ENCODE data around the gene SPNS1.
"Not testable (repeated sequence)": the region's sequence is repeated elsewhere in the genome, so short reads cannot be mapped to it uniquely, and the experiment has no call there.

SPNS1 gene

DNA sequence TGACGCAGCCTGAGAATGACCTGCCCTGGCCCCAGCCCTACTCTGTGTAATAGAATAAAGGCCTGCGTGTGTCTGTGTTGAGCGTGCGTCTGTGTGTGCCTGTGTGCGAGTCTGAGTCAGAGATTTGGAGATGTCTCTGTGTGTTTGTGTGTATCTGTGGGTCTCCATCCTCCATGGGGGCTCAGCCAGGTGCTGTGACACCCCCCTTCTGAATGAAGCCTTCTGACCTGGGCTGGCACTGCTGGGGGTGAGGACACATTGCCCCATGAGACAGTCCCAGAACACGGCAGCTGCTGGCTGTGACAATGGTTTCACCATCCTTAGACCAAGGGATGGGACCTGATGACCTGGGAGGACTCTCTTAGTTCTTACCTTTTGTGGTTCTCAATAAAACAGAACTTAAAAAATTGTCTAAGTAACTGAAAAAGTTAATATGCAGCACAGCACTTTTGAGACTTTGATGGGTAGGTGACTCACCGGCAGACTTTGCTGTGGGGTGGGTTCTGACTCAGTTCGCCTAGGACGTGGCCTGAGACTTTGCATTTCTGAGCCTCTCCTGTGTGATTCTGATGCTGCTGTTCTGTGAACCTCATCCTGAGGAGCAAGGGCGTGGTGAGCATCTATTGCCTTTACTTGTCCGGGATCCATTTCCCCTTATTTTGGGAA is 15.9 kb downstream of the SPNS1 start:
- peak; percentile 71 to 75 for DNase-seq

DNA sequence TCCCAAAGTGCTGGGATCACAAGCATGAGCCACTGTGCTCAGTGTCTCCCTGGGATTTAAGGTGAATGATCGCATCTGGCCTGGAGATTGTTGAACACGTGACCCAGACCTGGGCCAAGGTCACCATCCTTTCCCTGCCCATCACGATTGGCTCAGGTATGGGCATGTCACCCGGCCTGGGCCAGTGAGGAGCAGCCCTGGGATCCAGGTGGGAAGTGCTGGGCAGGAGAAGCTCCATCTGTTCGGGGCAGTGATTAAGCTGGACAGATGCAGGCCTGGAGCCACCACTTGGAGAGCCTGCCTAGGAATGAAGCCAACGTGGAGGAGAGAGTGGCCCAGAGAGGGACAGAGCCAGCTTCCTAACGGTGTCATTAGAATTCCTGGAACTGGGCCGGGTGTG is 17.1 kb downstream of the SPNS1 start:
- no peak for DNase-seq

DNA sequence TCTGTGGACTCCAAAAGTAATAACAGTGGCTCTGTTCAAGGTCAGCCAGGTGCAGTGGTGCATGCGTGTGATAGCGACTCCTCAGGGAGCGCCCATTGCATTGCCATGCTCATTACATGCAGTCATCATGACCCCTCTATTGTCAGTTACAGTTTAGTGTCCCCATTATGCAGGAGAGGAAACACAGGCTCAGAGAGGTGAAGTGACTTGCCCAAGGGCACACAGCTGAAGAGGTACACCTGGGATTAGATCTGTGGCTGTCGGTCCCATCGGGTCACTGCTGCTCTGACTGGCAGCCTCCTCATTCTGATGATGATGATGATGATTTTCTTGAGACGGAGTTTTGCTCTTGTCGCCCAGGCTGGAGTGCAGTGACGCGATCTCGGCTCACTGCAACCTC is 17.9 kb downstream of the SPNS1 start:
- DNase-seq, result no peak

DNA sequence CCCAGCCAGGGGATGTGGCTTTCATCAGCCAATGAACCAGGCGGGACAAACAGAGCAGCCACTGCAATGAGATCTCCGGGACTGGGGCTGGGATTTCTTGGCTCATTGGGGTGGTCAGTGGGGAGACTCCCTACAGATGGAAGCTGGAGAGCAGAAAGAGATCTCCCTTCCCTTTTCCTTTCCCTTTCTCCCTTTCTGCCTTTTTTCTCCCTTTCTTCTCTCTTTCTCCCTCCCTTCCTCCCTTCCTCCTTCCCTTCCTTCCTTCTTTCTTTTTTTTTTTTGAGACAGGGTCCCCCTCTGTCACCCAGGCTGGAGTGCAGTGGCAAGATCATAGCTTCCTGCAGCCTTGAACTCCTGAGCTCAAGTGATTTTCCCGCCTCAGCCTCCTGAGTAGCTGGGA is 24.3 kb downstream of the SPNS1 start:
- DNase-seq, result no peak

DNA sequence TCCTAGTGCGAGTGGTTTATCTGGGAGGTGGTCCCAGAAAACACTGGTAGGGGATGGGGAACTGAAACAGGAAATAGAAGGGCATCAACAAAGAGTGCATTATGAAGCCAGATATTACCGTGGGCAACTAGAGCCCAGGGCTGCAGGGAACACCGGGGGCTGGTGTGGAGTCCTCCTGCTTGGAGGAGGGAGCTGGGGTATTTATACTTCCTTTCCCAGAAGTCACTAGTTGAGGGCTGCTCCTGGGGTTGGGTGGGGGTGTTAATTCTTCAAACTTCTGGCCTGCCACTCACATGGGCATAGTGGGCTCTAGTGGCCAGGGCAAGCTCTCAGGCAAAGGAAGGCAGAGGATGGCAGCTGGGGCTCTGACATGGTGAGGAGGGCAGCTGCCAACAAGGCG is 25.0 kb downstream of the SPNS1 start:
- no peak for DNase-seq

DNA sequence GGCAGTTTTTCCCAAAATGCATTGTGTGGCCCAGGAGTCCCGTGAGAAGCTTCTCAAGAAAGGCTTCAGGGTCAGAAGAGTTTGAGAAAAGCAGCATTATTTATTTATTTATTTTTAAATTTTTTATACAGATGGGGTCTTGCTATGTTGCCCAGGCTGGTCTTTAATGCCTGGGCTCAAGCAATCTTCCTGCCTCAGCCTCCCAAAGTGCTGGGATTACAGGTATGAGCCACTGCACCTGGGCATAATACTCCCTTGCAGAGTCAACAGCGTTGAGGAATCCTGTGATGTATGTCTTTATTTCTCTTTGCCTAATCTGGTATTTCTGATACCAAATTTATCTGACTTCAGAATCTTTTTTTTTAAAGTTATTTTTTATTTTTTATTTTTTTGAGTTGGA is 25.4 kb downstream of the SPNS1 start:
- DNase-seq, result no peak

DNA sequence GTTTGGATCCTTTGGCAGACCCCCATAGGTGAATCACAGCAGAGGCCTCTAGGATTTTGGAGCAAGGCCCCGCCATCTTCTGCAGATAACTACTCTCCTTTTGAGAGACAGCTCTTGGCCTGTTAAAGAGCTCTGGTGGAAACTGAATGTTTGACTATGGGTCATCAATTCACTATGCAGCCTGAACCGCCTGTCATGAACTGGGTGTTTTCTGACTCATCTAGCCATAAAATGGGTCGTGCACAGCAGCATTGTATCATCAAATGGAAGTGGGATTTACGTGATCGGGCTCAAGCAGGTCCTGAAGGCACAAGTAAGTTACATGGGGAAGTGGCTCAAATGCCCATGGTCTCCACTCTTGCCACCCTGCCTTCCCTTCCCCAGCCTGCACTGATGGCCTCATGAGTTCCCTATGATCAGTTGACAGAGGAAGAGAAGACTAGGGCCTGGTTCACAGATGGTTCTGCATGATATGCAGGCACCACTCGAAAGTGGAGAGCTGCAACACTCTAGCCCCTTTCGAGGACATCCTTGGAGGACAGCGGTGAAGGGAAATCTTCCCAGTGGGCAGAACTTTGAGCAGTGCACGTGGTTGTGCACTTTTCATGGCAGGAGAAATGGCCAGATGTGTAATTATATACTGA is 30.0 kb downstream of the SPNS1 start:
- DNase-seq, result not testable (repeated sequence)

DNA sequence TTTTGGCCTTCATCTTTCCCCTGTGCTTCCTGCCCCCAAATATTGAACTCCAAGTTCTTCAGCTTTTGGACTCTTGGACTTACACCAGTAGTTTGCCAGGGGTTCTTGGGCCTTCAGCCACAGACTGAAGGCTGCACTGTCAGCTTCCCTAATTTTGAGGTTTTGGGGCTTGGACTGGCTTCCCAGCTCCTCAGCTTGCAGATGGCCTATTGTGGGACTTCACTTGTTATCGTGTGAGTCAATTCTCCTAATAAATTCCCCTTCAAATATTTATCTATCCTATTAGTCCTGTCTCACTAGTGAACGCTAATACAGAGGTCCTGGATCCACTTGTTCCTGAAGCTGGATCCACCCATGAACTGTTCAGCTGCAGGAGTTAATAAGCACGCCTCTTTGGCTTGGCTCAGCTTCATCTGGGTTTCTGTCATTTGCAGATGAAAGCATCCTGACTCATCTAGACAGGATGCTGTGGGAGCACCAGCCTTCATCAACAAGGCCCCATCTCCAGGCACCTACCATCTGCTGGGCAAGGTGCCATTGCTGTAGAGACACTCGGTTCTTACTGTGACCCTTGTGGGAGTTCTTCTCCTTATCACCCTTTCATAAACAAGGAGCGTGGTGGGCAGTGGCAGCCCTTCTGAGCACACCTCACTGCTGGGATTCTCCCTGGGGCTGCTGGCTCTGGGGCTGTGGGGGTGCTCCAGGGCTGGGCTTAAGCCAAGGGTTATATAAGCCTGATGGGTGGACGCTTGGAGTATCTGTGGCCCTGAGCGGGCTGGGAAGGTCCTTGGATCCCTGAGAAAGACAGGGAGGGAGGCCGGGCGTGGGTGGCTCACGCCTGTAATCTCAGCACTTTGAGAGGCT is 33.4 kb downstream of the SPNS1 start:
- DNase-seq, result peak; percentile 72 to 78

DNA sequence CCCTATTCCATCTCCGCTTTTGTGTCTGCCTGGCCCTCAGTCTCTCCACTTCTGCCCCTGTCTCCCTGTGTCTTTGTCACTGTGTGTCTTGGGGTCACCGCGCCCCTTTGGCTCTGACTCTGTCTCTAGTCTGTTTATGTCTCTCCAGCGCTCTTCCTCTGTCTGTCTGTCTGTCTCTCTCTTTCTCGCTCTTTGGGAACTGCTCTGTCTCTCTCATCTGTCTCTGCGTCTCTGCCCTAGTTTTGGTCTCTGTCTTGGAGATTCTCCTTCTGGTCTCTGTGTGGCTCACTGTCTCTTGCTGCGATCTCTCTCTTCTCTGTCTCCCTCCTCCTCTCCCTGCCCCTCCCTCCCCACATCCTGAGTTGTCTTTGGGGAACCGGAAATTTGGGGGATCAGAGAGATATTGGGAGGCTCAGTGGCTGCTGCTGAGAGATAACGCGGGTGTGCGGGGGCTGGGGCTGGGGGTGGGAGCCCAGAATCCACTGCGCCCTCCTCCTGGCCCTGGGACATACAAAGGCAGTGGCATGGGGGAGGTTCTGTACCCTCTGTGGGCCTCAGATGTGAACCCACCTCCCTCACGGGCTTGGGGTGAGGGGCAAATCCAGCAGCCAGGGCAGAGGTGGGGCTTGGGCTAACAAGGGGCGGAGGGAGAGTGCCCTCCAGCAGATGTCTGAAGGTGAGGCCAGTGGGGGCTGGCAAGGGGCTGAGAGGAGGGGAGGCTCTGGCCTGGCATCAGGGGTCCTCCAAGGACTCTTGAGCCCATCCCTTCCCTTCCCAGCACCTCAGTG is 34.7 kb downstream of the SPNS1 start:
- DNase-seq, result peak; percentile 43 to 55

DNA sequence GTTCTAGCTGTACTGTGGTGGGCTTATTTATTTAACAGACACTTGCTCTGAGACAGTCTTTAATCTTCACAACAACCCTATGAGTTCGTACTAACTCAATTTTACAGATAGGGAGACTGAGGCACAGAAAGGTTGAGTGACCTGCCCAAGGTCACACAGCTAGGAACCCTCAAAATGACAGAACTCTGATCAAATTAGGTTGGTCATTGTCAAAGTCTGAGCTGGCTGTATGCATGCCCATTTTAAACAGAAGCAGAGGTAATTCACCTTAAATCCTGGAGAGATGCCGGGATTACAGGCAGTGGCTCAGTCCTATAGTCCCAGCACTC is 35.2 kb downstream of the SPNS1 start:
- no peak for DNase-seq

DNA sequence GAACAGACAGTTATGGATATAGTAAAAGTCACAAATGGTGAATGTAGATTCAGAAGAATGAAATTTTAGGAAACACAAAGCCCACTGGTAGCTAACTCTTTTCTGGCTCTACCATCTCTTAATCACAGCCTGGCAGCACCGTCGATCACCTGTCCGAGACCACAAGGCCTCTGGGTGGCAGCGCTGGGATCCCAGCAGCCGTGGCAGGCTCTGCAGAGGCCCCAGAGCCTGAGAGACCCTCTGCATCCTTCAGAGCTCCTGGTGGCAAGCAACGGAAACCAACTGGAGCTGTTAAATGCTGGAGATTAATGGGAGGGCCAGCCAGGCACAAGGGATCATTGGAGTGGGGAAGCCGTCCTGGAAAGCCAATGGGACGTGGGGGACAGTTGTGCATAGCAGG is 36.5 kb downstream of the SPNS1 start:
- DNase-seq, result no peak

DNA sequence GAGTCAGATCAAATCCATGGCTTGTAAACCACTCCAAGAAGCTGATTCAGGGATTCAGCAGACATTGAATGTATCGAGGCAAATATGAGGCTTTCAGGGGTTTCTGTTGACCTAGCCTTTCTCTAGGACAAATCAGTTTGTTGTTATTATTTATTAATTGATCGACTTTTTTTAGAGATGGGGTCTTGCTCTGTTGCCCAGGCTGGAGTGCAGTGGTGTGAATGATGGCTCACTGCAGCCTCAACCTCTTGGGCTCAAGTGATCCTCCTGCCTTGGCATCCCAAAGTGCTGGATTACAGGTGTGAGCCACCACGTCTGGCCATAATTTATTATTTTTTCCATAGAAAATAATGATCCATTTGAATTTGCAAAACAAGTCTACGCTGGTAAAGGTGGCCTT is 37.3 kb downstream of the SPNS1 start:
- no peak for DNase-seq

DNA sequence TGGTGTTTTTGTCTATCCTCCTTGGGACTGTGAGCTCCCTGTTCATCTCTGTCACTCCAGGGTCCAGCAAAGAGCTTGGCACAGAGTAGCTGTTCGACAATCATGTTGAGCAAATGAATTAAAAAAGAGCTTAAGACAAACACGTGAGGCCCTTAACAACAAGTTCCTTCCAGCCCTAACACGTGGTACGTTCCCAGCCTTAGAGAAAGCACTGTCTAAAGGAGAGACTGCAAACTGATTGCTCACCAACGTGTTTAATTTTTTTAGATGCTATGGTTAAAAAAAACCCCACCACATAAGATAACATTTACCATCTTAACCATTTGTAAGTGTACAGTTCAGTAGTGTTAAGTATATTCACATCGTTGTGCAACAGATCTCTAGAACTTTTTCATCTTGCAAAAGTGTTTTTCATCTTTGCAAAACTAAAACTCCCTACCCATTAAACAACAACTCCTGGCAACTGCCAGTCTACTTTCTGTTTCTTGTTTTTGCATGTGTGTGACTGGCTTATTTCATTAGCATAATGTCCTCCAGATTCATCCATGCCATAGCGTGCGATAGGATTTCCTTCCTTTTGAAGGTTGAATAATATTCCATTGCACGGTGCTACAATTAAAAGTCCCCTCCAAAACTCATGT is 38.5 kb downstream of the SPNS1 start:
- peak in 1 of 2 donors; percentile 26 for DNase-seq

DNA sequence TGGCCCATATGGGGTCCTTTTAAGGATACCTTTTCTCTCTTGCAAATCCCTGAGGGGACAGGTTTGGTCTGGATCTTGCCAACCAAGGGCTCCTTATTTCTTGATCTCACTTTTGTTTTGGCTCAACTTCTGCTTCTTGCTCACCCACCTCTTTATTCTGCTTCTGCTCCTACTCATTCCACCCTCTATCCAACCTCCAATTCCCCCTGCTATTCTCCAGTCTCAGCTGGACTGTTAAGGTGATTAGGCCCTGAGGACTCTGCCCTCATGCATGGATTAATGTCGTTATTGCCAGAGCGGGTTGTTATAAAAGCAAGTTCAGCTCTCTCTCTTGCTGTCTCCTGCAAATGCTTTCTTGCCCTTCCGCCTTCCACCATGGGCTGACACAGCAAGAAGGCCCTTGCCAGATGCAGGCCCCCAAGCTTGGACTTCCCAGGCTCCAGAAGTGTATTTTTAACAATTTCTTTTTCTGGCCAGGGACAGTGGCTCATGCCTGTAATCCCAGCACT is 40.0 kb downstream of the SPNS1 start:
- no peak for DNase-seq

DNA sequence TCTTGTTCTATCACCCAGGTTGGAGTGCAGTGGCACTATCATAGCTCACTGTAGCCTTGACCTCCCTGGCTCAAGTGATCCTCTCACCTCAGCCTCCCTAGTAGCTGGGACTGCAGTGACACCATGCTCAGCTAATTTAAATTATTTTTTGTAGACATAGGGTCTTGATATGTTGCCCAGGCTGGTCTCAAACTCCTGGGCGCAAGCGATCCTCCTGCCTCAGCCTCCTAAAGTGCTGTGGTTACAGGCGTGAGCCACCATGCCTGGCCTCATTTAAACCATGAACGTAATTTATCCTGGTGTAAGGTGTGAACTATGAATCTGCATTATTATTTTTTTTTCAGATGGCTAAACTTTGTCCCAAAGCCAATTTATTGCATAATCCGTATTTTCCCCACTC is 47.6 kb downstream of the SPNS1 start:
- DNase-seq, result no peak

DNA sequence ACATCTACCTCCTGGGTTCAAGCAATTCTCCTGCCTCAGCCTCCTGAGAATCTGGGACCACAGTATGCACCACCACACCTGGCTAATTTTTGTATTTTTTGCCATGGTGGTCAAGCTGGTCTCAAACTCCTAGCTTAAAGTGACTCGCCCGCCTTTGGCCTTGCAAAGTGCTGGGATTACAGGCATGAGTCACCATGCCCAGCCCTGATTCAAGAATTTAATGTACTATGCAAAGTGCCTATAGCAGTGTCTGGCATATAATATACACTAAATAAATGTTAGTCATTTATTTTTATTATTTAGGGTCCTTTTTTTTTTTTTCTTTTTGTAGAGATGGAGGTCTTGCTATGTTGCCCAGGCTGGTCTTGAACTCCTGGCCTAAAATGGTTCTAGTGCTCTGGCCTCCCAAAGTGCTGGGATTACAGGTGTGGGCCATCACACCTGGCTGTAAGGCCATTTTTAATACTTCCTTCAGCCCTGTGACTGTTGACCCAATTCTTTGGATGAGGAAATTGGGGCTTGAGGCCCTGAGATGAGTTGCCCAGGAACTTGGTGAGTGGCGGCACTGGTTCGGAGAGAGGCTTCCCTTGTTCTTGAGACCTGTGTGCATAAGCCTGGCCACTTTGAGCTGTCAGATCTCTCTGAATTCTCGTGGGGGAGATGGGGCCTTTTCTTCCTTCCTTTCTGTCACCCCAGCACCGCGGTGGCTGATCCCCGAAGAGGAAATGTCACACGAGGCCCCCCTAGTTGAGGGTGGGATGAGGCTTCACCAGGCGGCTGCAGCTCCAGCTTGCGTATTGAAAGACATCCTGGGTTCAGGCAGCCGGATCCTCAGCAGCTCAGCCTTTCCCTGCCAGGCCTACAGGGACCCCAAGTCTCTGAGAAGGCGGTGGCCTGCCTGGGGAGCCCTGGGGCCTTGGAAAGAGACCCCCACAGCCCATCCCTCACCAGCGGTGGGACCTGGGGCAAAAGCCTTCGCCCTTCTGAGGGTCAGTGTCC is 49.0 kb downstream of the SPNS1 start:
- DNase-seq, result no peak

DNA sequence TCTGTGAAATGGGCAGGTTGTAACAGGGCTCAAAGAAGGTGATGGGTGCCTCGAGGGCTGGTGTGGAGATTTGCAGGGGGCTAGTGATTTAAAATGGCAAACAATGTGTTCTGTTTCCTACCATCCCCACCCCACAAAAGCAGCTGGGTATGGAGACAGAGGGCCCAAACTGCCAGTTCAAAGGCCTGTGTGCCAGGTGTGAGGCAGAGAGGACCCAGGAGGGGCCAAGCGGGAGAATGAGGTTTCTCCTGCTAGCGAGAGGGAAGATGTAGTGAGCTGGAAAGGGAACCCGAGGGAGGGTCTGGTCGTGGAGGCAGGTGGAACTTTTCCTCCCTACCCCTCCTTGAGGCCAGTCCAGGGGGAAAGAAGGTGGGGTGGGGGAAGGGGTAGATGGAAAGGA is 49.7 kb downstream of the SPNS1 start:
- DNase-seq, result no peak

DNA sequence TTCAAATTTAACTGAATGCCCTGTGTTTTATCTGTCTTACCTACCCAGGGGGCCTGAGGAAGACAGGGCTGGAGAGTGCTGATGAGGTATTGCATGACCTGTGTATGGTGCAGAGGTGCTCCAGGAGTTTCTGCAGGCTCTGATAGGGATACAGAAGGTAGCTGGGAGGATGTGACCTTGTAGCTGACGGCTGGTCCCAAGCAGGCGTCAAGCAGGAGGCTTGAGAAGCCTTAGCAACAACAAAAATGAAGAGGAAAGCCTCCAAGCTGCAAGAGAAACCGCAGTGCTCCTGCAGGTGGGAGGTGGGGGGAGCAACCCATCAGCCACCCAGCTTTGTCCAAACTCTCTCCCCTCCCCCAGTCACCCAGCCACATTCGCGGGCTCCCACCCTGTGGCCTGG is 50.6 kb downstream of the SPNS1 start:
- no peak for DNase-seq

DNA sequence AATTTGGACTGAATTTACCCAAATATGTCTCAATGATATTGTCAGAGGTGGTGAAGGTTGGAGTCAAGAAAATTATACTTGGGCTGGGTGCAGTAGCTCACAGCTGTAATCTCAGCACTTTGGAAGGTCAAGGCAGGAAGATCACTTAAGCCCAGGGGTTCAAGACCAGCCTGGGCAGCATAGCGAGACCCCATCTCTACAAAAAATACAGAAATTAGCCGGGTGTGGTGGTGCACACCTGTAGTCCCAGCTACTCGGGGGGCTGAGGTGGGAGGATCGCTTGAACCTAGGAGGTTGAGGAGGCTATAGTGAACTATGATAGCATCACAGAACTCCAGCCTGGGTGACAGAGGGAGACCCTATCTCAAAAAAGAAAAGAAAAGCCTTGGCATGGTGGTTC is 51.2 kb downstream of the SPNS1 start:
- DNase-seq, result no peak

DNA sequence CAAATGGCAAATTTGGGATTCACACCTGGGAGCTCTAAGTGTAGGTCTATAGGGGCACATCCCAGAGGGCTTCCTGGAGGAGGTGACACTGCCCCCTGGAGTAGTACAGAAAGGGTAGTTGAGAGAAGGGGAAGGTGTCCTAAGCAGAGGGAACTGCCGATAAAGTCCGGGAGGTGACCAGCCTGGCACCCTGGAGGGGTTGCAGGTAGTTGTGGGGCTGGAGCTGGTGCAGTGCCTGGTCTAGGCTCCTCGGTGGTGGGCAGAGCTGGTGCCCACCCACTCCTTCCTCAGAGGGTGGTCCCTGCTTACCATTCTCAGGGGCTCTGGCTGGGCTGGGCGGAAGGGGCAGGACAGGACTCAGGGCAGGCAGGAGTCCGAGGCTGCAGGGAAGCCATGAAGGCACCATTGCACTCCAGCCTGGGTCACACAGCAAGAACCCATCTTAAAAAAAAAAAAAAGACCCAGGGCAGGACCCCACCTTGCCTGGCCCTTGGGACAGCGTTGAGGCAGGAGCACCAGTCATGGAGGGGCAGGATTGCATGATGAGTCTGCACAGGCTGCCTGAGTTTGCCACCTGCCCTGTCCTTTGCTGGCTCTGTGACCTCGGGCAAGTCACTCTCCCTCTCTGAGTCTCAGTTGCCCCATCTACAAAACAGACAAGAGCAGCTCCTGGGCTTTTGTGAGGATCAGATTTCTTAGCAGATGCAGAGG is 54.0 kb downstream of the SPNS1 start:
- no peak for DNase-seq
